GM19025 (cell line): ENCODE results near the gene CERS6.
"Not testable (repeated sequence)": the region's sequence is repeated elsewhere in the genome, so short reads cannot be mapped to it uniquely, and the experiment has no call there.

Experiments used
- ATAC-seq: cut with Tn5 transposase; IDR thresholded peaks from one replicate; pipeline ENCODE4 v1.9.1; 2021; ENCODE audit warnings: mild to moderate bottlenecking, low read depth, moderate library complexity; ENCODE audit not compliant: unreplicated experiment

CERS6 gene

GRCh38 chr2:168626096-168626495 lies 170.0 kb downstream of the CERS6 start:
- ATAC-seq, result no peak

- no peak for ATAC-seq
Observed at GRCh38 chr2:168626647-168627046, 170.6 kb downstream of the CERS6 start.

GRCh38 chr2:168632709-168633121 lies 176.6 kb downstream of the CERS6 start:
- ATAC-seq, result no peak

GRCh38 chr2:168633200-168633599 lies 177.1 kb downstream of the CERS6 start:
- ATAC-seq, result no peak

- ATAC-seq, result no peak
Observed at GRCh38 chr2:168633895-168634294, 177.8 kb downstream of the CERS6 start.

GRCh38 chr2:168635065-168635577 lies 179.0 kb downstream of the CERS6 start:
- ATAC-seq, result no peak

- no peak for ATAC-seq
Observed at GRCh38 chr2:168639018-168639417, 182.9 kb downstream of the CERS6 start.

- ATAC-seq, result no peak
Observed at GRCh38 chr2:168639441-168639898, 183.4 kb downstream of the CERS6 start.

GRCh38 chr2:168640039-168640438 lies 184.0 kb downstream of the CERS6 start:
- no peak for ATAC-seq

- ATAC-seq, result no peak
Observed at GRCh38 chr2:168641636-168642035, 185.6 kb downstream of the CERS6 start.

GRCh38 chr2:168642873-168643272 lies 186.8 kb downstream of the CERS6 start:
- ATAC-seq, result no peak

- ATAC-seq, result no peak
Observed at GRCh38 chr2:168643979-168644378, 187.9 kb downstream of the CERS6 start.

- no peak for ATAC-seq
Observed at GRCh38 chr2:168645696-168646338, 189.7 kb downstream of the CERS6 start.

- no peak for ATAC-seq
Observed at GRCh38 chr2:168649105-168649504, 193.0 kb downstream of the CERS6 start.

GRCh38 chr2:168649562-168649961 lies 193.5 kb downstream of the CERS6 start:
- ATAC-seq, result no peak

GRCh38 chr2:168650139-168650538 lies 194.1 kb downstream of the CERS6 start:
- ATAC-seq, result no peak

GRCh38 chr2:168650781-168651180 lies 194.7 kb downstream of the CERS6 start:
- no peak for ATAC-seq

- no peak for ATAC-seq
Observed at GRCh38 chr2:168652997-168653921, 197.2 kb downstream of the CERS6 start.

- ATAC-seq, result no peak
Observed at GRCh38 chr2:168654705-168655104, 198.6 kb downstream of the CERS6 start.

- ATAC-seq, result no peak
Observed at GRCh38 chr2:168655207-168655606, 199.1 kb downstream of the CERS6 start.

GRCh38 chr2:168657378-168657777 lies 201.3 kb downstream of the CERS6 start:
- not testable (repeated sequence) for ATAC-seq
